Measurements from ENCODE around the gene ANKMY1.

DNA sequence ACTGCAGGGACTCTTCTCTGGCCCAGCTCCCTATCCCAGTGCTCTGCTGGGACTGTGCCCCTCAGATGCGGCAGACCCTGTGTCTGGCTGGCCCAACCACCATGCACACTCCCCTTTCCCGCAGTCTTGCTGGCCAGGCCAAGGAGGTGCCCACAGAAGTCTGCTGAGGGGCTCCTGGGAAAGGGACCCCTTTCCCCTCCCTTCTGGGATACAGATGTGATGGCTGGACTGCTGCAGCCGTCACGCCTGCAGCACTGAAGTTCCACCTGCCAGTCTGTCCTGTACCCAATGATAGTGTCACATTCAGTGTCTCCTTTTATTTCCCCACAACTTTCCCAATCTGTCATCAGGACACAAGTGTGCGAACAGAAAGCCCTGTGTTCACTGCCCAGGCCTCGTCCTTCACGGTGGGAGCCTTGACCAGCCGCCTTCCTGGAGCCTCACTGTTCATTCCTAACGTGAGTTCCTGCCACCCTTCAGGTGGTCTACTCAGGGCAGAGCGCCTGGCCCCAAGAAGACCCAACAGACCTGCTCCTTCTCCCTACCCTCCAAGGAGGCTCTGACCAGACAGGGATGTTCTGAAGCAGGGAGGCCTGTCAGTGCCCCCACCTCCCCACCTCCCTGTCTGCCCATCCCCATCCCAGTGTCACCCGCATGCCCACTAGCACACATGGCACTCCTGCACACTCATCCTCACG, 47.1 kb downstream of the ANKMY1 start:
- TF ChIP-seq EZH2phosphoT487 (IDR thresholded peaks at IDR 0.05; ENCODE audit: borderline replicate concordance), result no peak
- TF ChIP-seq, protein P1, sequence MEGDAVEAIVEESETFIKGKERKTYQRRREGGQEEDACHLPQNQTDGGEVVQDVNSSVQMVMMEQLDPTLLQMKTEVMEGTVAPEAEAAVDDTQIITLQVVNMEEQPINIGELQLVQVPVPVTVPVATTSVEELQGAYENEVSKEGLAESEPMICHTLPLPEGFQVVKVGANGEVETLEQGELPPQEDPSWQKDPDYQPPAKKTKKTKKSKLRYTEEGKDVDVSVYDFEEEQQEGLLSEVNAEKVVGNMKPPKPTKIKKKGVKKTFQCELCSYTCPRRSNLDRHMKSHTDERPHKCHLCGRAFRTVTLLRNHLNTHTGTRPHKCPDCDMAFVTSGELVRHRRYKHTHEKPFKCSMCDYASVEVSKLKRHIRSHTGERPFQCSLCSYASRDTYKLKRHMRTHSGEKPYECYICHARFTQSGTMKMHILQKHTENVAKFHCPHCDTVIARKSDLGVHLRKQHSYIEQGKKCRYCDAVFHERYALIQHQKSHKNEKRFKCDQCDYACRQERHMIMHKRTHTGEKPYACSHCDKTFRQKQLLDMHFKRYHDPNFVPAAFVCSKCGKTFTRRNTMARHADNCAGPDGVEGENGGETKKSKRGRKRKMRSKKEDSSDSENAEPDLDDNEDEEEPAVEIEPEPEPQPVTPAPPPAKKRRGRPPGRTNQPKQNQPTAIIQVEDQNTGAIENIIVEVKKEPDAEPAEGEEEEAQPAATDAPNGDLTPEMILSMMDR (conservative IDR thresholded peaks at IDR 0.05; ENCODE audit: low read length), result no peak
